ENCODE results near the gene IPPK.

The IPPK gene

DNA sequence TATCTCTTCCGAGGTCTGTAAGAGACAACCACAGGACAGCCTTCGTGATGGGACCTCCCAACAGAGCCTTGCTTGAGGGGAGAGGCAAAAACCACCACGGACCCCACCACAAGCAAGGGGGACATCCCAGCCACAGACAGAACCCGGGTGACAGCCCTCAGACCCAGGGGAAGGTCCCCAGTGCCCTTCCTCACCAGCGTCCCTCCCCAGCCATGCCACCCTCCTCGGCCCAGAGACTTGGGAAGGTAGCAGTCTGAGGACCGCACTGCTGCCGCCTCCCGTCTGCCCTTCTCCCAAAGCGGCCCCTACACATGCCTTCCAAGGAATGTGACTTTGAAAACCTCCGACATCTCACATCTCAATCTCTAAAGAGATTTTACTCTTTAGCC is 13.4 kb downstream of the IPPK start:
- no peak for DNase-seq (ENCODE audit: low read depth)

DNA sequence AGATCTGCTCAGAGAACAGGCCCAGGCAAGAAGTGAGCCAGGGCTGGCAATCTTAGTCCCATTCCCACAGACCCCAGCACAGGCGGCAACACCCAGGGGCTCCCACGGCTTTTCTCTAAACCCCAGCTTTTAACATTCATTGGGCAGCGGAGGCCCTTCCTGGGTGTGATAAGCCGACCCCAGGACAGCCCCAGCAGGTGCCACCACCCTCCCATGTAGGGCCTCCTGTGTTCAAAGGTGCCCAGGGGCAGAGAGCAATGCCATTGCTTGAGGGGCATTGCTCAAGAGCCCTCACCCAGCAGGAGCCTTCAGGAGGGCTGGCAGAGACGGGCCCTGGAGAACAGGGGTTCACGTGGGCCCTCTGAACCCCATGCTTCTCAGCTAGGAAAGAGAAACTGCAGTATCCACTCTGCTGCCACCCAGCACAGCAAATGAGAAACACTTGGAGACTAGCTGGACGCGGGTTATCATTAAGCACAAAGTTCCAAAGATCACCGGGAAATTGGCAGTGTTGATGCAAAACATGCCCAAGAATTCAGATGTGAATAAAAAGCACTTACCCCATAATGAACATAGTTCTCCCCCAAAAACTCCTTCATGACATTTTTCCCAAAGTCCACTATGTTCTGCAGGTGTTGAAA is 13.9 kb downstream of the IPPK start:
- DNase-seq (ENCODE audit: low read depth), result no peak

DNA sequence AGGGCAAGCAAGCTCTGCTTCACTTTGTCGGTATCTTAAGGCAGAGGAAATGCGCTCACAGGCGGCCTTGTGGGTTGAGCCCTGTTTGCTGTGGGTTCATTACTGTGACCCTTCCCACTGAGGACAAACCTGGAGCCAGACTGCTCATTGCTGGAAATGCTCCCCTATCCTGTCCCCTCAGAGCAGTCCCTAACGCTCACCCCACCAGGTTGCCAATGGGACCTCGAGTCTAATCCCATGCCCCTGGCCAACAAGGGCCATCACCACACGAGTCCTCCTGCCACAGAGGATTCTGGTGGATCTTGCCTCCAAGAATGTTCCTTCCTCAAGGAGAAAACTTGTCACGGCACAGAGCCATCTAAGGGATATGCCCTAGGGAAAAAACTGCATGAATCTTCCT is 14.6 kb downstream of the IPPK start:
- DNase-seq (ENCODE audit: low read depth), result no peak

DNA sequence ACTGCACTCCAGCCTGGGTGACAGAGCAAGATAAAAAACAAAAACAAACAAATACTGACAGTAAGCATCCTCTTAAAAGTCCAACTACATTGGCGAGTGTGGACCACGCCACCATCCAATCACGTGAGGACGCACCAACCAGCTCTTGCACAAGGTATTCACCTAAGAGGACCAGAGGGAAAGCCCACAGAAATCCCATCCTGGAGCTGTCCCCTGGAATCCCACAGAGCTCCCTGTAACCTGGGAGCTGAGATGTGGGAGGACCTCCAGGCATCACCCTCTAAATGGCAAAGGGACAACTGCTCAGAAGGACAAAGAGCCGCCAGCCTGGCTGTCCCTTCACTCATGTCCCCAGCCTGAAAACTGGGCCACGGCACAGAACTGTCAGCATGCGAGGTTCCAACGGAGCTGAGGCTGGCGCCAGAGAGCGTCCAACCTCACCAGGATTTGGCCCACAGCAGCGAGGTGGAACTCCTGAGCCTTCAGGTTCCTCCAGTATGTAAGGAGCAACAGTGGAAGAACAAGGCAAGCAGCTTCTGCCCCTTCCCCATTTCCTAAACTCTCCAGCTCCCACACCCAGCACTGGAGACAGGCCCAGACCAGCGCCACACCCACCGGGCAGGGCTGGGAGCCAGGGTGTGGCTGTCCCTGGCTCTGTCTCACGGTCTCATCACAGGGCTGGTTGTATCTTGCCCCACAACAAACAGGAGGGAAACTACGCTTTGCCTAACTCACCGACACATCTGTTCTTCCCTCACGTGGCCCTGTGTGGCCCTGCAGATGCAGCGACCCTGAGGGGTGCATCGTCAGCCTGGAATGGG is 15.2 kb downstream of the IPPK start:
- DNase-seq (ENCODE audit: low read depth), result no peak

DNA sequence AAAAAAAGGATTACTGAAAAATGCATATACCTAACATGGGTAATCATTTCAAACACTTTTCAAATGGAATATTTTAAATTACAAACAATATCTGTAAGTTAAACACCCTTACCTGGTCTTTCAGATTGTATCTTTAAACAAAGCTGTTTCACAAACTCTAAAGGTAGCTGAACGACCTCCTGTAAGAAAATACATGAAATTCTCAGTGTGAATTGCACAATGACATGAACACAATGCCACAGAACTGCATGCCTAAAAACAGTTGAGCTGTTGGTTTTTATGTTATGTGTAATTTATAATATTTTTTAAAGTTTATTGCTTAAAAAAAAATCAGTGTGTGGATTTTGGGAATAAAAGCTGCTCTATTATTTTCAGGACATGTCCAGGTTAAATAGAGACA is 17.5 kb downstream of the IPPK start:
- DNase-seq (ENCODE audit: low read depth), result no peak

DNA sequence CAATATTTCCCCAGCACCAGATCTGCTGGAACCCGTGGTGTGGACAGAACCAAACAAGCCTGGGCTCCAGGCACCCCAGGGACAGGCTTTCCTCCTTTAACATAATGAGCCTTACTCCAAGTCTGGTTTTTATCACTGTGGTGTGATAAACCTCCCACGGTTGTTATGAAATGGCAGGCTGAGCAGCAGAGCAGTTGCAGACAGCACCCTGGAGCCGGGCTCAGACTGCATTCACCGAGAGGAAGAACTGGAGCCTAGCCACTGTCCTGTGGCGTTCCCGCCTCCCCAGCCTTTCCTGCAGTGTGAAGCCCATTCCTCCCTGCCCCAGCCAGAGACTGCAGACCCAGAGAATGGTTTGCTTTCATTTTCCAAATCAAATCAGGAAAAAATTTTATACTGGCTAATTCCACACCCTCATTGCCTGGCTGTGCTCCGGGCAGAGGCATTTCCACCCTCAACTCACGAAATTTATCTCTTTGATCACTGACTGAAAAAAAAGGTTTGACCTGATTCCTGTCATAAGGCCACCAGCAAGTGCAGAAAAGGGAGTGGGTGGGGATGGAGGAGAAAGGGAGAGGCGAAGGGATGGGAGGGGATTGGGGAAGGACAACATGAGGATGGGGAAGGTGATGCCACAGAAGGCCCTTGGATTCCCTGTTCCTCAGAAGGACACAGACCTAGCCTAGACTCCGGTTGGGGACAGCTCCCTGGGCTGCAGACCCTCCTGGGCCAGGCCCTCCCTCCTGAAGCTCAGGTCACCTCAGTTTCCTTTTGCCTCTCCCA is 18.9 kb downstream of the IPPK start:
- DNase-seq (ENCODE audit: low read depth), result no peak

DNA sequence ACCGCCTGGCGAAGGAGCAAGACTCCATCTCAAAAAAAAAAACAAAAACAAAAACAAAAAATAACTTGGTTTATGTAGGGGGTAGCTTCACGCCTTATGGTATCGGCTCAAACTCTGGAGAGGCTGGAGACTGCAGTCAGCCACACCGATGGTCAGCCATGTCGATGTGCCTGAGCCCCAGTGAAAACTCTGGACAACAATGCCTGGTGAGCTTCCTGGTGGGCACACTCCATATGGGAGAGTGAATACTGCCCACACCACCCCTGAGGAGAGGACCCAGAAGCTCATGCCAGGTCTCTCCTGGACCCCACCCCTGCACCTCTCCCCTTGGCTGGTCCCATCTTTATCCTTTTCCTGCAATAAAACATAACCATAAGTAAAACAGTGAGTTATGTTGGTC is 19.6 kb downstream of the IPPK start:
- no peak for DNase-seq (ENCODE audit: low read depth)

DNA sequence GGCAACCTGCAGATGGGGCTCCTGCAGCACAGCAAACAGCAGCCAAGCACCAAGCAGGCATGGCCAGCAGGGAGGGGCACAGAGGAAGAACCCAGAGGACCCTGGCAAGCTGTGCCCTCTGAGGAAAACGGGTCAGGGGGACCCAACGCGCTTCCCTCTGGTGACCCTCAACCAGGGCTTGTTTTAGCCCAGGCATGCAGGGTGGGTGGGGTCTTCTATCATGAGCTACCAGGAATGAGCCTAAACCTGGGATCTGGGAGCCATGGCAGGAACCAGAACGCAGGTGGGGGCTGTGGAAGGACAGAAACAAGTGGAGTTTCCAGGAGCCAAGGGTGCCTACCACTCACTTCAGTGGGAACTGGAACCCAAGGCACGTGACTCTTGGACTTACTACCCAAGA is 20.9 kb downstream of the IPPK start:
- DNase-seq (ENCODE audit: low read depth), result no peak

DNA sequence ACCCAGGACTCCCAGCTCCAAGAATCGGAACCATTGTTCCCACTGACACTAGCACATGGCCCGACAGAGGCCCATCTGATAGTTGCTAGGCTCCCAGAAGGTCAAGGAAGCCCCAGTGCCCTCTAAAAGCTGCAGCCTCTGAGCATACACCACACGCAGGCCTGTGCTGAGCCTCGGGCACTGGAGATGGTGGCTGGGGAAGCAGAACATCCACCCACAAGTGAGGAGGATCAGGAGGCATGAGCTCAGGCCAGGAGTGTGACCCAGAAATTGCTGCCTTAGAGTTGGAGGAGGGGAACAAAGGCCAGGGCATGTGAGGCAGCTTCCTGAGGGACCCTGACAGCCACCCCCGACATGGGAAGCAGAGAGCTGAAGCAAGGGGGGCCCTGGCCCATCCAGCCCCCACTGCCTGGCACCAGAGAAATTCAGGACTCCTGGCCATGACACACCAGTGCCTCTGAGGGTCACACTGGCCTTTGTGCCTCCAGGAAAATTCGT is 21.4 kb downstream of the IPPK start:
- DNase-seq (ENCODE audit: low read depth), result no peak

DNA sequence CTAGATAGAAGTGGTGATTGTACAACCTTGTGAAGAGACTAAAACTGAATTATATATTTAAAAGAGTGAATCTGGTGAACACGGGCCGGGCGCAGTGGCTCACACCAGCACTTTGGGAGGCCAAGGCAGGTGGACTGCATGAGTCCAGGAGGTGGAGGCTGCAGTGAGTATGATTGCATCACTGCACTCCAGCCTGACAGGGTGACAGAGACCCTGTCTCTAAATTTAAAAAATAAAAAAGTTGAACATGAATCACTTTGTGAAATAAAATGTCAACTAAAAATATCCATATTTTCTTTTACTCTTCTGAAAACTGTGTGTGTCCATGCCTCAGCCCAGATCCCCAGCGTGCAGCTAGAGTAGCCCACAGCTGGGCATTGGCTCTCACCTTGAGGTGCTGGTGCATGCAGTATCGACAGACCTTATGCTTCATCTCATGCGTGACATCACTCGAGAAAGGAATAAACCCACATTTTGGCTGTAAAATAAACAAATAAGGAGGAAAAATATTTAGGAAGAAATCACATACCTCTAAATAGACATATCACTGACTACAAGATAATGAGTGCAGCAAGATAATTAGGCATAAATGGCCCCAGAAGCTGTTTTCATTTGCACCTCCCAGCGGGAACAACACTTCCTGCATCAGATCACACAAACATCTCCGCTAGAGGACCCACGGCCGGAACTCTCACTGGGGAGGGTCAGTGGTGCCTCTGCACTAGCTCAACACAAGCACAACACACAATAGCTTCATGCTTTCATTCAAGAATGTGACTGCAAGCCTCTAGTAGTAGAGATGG is 22.1 kb downstream of the IPPK start:
- DNase-seq (ENCODE audit: low read depth), result no peak

DNA sequence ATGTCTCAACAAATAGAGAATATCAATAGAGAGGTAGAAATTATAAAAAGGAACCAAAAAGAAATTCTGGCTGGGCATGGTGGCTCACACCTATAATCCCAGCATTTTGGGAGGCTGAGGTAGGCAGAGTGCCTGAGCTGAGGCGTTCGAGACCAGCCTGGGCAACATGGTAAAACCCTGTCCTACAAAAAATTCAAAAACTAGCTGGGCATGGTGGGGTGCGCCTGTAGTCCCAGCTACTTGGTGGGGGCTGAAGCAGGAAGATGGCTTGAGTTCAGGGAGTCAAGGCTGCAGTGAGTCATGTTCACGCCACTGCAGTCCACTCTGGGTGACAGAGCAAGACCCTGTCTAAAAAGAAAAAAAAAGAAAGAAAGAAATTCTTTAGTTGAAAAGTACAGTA is 24.9 kb downstream of the IPPK start:
- DNase-seq (ENCODE audit: low read depth), result no peak

DNA sequence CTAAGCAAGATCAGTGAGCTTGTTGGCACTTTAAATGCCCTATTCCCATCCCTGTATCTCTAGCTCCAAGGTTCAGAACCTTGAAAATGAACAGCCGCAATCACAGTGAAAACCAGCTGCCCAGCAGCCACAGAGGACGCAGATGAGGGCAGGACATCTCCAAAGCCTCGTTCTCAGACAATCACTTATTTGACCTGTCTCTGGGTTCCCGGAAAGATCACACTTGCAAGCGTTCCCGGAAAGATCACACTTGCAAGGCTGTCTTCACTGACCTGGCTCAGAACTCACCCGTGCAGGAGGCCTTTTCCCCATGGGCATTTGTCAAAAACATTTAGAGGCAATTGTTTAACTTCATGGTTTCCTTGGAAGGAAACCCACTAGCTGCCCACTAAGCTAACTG is 25.7 kb downstream of the IPPK start:
- DNase-seq (ENCODE audit: low read depth), result no peak

DNA sequence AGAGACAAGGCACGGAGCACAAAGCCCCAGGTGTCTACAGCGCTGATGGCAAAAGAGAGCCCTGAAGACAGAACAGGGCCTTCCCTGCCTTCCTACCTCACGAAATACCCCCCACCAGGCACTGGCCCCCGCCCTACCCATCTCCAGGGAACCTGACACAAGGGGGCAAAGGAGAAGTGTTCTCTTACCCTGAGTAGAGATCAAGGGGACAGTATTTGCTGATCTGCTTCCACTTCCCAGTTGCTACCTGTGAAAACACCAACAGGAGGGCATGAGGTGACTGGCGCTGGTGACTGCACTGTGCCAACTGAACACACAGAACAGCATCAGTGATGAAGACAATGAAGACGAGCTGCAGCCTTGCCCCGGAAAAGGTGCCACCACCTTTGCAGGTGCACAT is 27.4 kb downstream of the IPPK start:
- no peak for DNase-seq (ENCODE audit: low read depth)

DNA sequence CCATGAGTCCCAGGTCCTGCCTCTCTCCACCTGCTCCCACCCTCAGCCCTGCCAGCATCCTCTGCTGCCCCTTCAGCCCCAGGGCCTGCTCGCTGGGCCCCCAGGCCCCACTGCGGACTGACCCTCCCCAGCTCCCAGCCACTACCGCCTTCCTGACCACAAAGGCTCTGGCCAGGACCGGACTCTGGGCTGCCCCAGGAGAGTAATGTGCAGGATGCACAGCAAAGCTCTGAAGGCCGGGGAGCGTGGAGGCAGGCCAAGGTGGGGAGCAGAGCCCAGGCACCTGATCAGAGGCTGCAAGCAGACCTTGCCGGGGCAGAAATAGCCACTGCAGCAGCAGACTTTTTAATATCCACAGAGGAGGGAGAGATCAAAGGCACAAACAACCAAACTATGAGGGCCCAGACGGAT is 27.9 kb downstream of the IPPK start:
- no peak for DNase-seq (ENCODE audit: low read depth)

DNA sequence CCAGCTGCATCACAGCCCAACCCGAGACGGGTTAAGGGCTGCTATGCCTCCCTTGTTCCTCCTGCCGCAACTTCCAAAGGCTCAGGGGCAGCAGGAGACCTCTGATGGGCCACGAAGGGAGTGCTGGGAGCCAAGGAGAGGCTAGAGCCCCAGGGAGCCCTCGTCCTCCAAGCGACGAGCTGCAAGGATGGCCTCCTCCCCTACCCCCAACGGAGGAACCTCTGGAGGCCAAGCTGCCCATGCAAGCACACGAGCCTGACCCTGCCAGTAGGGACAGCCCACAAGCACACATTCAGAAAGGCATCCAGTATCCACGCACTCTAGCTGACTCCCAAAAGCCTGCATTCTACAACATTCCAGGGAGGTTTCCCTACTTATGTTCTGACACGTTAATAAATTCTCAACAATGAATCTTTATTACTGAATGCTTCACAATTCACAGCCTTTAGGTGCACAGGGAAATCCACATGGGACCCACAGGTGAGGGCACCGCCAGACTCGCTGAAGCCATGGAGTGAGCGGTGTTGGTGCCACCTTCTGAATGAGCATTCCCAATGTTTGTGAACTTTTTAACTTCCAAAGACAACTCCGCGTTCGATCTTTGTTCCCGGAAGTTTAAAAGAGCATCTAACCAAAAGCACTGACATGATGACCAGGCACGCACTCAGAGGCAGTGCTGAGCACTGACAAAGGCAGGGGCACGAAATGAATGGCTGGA is 28.7 kb downstream of the IPPK start:
- no peak for DNase-seq (ENCODE audit: low read depth)

DNA sequence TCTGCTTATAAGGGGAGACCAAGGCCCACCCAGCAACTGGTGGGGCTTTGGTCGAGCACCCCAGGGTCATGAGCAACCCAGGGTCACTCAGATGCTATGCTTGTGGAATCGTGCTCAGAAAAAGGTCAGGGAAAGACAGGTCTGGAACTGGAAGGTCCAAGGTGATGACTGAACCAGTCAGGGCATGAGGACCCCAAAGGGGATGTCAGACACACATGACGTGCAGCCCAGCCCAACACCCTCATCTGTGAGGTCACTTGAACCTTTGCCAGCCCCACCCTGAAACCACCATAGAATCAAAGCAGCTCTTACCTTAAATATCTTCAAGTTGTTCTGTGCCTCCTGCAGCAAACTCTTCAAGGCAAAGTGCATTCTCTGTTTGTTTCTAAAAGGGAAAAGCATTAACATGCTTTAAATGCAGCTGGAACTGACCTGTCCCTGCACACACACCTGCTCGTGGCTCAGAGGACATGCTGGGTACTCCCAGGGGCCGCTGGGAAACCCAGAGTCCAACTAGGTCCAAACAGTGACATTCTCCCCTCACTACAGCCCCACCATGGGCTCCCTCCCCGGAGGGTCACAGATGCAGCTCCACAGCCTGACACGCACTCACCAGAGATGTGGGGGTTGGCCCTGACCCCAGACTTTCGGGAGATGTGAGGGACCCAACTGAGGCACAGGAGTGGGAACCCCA is 29.4 kb downstream of the IPPK start:
- no peak for DNase-seq (ENCODE audit: low read depth)

DNA sequence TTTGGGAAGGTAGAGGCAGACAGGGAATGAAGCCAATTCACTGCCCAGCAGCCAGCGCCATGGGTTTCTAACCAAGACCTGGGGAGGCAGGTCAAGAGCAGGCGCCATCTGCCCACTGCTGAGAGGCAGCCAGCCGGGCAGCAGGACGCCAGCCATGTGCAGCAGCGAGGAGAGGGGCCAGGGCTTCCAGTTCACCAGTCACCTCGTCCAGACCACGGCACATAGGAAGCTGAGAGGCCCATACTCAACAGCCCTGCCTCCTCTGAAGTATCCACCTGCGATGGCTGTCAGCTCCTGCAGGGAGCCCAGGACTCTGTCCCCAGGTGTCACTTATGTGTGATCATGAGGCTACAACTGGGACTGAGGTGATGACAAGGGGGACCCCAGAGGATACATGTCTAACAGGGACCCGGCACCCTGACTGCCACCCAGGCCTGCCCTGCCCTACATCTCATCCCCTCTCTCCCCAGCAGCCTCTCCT is 30.1 kb downstream of the IPPK start:
- no peak for DNase-seq (ENCODE audit: low read depth)

DNA sequence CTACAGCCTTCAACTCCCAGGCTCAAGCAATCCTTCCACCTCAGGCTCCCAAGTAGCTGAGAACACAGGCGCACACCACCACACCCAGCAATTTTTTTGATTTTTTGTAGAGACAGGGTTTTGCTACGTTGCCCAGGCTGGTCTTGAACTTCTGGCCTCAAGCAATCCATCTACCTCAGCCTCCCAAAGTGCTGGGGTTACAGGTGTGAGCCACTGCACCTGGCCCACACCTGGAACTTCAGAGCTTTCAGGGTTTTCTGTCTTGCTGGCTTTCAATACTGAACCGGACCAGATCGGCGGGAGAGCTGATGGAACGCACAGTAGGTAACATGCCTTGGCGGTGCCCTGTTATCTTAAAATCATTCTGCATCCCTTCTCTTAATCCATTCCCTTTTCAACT is 30.8 kb downstream of the IPPK start:
- DNase-seq (ENCODE audit: low read depth), result no peak

DNA sequence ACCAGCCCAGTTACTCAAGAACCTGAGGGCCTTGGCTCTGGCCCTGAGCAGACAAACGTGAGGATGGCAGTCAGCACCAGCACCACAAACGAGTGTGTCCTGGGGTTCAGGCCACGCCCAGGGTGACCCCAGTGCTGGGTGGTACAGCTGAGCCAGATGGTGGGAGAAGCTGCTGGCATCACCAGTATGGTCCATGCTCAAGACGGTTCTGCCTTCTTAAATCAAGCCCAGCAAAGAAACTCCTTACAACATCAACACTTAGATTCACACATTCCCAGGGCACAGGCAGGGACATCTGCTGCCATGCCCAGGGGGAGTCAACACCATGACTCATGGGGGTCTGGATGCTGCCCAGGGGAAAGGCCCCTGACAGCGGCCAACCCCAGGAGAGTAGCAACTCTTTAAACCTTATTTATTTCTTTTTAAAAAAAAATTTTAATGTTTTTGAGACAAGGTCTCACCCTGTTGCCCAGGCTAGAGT is 31.3 kb downstream of the IPPK start:
- no peak for DNase-seq (ENCODE audit: low read depth)

DNA sequence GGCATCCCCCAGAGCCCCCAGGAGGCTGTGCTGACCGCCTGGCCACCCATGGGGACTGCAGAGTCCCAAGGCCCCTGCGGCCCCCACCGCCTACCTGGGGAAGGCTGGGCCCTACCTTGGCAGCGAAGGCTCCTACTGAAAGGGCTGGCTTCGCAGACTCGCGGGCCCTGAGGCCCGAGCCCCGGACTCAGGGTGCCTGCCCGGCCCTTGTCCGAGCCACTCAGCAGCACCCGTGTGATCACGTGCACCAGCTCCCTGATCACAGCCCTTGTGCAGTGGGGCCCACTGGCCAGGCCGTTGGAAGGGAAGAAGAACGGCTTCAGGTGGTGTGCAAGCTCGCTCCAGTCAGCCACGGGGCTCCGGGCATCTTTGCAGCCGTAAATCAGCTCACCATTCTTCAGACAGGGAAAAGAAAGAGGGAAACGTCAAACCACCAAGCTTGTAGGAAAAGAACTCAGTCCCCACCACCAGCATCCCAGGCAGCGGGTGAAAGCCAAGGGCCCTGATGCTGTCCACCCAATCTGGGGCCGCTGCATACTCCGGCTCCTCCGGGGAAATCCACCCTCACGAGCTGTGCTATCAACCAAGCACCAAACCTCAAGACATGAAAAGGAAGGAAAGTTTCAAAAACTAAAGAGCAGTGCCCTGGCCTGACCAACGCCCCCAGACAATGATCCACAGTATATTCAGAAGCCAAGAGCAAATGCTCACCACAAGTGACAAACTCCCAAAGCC is 31.9 kb downstream of the IPPK start:
- DNase-seq (ENCODE audit: low read depth), result no peak

All from activated T-helper 9 cell treated with anti-CD3 and anti-CD28 coated beads, Interleukin-2, amount 50 U/mL, for 16 hours (primary cell).